HG02840 (cell line): Measurements from ENCODE around the gene HAUS7.

Experiments used
- ATAC-seq: cut with Tn5 transposase; IDR thresholded peaks from one replicate; pipeline ENCODE4 v1.9.1; 2021; ENCODE audit warnings: mild to moderate bottlenecking, moderate library complexity, moderate number of reproducible peaks; ENCODE audit not compliant: unreplicated experiment, low FRiP score

The HAUS7 gene

DNA sequence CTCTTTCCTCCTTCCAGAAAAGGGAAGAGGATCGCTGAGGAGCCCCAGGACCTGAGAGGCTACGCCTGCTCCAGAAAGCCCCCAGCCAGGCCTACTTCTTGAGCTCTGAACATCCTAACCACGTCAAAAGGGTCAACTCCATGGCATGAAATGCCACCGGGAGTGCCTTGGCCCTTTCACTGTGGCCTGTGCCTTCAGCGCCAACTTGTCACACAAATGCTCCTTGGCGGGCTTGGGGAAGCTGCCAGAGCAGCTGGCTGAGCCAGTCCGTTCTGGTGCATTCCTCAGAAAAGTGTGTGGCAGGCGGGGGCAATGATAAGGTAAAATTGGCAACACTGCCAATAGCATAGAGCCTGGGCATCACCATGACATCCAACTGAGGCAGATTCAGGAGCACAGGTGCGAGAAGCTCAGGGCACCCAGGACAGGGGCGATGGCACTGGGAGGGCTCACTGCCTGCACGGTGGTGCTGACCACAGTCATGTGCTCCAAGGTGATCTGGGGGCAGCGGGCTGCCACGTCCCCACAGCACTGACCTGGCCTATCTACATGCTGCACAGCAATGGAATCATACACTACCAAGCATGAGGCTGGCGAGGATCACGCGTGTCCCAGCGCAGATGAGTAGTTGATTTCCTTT is 12.4 kb downstream of the HAUS7 start:
- ATAC-seq = no peak

DNA sequence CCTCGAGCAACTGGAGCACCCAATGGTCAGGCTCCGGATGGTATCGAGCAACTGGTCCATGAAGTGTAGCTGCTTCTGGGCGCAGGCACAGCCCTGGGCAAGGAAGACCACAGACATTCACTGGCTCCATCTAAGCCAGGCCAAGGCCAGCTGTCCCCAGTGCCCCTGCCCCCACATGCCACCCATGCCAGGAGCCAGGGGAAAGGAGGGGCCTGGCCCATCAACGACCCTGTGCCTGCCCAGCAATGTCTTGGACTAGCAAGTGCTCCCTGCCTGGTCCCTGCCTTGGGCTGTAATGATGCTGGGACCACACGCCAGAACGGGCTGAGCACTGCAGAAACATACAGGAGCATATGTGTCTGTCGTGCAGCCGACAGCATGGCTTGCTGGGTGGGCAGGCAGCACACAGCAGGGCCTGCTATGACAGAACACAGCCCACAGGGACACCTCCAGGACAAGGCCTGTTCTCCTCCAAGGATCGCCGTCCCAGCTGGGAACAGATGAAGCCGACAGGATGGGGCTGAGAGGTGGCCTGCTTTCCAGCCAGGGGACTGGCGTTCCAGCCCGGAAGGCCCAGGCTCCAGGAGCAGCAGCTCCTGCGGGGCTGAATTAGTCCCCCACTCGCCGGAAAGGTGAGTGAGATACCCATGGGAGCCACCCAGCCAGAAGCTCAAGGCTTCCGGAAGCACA is 13.1 kb downstream of the HAUS7 start:
- no peak for ATAC-seq

DNA sequence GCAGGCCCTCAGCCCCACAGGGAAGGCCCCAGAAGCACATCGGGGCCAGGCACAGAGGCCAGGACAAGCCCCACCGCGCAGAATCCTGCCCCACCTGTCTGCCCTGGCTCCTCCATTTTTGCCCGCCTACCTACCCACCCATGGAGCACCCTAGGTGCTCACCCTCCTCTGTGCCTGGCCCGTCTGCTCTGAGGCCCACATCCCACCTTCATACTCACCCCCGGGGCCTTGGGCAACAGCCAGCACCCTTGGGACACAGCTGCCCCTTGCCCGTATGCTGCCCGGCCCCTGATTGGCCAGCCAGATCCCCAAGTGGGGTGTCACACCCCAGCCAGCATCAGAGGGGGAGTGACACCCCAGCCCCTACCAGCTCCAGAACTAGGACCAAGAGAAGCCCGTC is 13.7 kb downstream of the HAUS7 start:
- ATAC-seq = no peak

DNA sequence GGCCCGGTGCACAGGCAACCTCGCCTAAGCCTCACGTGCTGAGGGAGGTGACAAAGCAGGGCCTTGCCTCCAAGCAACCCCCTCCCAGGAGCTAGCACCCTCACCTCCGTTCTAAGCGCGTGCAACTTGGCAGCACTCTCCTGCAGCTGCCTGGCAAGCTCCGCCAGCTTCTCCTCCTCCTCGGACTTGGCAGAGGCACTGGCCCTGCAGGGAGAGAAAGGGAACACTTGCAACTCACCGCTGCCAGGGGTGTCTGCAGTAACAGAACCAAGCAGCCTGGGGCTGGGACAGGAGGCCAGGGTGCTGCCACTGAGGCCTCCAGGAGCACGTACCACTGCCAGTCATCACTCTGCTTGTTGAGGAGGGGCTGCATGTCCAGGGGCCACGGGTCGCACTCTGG is 14.2 kb downstream of the HAUS7 start:
- ATAC-seq = no peak

DNA sequence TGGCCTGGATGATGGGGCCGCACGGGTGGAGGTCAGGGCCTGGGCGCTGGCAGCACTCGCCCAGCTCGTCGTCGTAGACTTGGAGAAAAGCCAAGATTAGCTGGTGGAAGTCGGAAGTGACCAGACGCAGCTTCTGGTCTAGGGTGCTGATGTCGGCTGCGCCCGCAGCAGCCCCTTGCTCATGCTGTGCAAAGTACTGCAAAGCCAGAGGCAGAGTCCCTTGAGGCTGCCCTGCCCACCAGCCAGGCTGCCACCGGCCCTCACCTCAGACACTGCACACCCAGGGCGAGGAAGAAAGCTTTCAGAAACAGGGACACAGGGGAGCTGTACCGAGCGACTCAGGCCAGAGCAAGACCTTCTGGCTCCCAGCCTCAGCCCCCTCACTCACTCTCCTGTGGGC is 14.8 kb downstream of the HAUS7 start:
- no peak for ATAC-seq

DNA sequence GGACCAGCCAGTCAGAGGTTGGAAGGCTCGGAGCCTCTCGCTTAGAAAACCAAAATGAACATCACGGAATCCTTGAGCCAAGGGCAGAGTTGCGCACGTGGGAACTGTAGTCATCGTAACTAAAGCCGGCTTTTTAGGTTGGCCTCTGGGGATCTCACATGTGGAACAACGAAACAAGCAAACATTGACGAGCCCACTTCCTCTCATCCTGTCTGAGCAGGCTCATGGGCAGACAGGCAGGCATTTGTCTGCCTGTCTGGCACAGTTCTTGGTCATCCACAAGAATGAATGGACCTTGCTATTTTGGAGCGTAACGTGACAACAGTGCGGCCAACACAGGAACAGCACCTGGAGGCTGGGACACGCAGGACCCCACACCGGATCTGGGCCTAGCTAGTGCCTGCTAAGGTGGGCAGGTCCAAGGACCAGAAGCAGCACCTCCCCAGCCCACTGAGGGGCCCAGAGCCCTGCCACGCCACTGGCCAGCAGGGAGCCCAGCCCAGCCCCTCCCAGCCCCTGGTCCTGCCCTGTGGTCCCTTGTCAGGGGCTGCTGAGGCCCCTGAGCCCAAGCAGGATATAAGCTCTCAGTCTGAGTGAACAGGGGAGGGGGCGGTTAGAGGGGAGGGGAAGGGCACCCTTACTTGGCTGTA is 15.3 kb downstream of the HAUS7 start:
- ATAC-seq = no peak

DNA sequence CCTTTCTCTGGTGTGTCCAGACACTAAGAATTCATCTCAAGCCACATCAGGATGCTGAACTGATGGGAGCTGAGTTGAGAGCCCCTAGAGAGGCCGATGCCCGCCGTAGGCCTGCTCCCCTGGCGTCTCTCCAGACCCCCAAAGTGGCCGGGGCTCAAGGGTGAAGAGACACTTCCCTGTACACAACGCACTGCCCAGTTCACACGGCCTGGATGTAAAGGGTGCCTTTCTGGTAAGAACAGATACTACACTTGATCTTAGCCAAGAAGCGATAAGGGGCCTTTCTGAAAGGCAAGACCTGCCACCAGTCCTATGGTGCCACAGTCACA is 19.5 kb downstream of the HAUS7 start:
- no peak for ATAC-seq

DNA sequence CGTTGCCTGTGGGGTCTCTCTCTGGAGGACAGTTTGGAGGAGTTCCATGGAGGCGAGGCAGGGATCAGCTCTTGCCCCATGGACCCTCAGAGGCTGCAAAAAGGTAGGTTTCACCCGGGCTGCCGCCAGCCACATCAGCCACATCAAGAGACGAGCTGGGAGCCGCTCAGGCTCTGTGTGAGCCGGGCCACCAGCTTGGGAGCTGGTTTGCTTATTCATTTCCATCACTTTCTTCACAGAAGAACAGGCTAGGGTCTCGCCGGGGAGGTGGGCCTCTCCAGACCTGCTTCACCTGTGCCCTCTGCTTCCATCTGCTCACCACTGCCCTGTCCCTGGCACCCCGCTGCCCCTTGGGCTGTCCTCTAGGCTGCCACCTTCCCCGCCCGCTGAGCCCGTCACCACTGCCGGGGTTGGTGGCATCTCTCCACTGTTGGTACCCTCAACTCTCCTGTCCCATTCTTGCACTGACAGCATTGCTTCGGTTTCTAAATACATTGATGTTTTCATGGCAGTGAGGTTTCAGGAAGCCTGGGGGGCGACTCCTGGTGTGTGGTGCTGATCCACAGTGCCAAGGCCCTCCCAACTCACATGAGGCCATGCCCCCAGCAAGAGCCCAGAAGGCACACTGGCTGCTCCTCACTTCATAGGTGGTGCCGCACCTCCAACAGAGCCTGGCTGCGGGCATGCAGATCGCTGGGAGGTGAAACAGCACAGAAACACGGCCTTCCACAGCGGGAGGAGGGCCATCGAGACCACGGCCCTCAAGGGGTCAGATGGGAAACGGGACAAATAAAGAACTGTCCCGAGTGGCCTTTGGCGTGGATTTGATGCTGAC is 20.0 kb downstream of the HAUS7 start:
- no peak for ATAC-seq

DNA sequence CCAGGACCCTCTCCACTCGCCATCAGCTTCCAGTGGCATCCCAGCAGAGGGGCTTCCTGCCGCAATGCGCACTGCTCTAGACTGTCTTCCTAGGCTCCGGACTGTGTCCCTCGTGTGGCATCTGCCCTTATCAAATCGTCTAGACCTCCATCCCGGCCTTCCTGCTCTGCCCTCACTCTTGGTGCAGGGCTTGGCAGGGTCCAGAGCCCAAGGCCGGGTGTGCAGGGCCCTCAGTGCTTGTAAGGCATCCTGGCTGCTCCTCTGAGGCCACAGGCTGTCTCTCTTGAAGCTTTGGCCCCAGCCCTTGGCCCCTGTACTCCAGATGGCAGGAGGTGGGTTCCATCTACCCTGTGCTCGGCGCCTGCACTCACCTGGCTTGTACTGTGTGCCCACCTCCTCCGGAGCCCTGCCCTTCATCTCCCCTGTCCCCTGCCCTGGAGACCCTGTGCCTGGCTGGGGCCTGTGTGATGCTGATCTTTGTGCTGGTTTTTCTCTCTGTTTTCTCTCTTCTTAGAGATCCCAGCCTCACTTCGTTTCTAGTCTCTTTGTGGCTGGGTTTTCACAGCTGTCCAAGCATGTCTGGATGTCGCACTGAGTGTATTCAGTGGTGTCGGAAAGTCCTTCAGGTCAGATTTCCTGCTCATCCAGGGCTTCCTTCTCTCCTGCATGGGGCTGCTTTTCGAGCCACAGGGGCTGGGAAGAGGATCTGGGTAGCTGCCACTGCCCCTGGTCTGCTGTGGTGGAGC is 20.8 kb downstream of the HAUS7 start:
- no peak for ATAC-seq

DNA sequence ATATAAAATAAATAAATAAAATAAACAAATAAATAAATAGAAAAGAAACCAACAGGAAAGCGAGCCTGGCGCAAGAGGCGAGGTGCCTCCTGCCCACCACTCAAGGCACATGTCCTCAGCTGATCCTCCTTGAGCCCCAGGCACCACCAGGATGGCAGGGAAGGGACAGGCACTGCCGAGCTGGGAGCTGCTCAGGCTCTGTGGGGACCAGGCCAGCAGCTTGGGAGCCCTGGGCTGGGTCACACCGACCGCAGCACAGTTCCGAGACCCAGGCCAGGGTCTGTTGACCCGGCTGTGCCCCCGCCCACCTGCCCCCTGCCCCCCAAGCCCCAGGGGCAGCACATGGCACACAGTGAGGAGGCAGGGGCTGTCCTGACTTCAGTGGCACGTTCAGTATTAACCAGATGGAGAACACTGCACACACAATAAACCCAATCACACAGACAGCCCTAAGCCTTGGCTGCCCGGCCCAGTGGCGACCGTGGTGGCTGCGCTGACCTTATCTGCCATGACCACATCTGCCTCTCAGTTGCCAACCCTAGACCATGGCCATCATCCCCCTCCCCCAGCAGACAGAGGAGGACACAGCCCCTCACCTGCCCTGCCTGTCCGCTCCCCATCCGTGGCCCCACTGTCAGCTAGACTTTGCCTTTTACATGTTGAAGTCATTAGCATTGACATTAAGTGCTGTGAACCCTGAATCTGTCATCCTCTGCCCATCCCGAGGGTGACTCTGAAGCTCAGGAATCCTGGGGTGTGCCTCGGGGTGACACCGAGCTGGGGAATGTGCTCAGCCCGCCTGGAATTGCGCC is 21.6 kb downstream of the HAUS7 start:
- ATAC-seq = no peak

DNA sequence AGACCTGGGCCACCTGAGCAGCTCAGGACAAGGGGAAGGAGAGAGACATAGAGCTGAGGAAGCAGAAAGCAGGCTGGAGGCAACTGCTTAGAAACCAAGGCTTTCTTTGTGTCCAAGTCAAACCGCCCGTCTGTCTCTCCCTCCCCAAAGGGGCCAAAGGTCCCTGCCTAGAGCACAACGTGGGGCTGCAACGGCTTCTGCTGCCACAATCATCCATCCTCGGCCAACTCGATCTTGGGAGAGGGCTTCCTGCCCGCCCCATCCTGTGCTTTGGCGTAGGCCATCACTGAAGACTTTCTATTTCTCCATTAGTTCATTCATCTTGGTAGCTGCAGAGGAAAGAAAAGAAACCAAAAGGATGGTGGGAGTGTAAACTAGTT is 22.8 kb downstream of the HAUS7 start:
- no peak for ATAC-seq

DNA sequence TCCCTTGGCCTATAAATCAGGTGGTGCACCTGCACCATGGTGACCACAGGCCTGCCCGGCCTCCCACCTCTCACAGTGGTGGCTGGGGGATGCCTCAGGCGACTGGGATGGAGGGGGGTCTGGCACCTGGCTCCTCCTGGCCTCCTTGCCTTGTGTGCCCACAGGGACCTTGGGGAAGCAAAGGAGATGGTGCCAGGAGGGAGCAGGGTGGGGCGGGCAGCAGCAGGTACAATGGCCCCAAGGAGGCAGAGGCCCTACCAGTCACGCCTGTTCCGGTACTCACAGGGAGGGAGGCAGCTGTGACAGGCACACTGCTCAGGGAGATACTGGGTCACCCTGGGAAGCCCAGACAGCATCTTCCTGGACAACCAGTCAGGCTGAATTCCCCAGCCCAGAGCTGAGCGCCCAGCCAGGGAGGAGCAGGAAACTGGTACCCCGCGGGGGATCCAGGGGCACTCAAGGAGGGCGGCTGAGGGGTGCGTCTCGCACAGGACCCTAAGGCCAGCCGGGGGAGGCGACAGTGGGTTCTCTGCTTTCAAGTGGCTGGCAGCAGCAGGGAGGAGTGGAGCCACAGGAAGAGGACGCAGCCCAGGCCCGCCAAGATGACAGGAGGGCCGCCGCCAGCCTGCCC is 23.3 kb downstream of the HAUS7 start:
- ATAC-seq = no peak

DNA sequence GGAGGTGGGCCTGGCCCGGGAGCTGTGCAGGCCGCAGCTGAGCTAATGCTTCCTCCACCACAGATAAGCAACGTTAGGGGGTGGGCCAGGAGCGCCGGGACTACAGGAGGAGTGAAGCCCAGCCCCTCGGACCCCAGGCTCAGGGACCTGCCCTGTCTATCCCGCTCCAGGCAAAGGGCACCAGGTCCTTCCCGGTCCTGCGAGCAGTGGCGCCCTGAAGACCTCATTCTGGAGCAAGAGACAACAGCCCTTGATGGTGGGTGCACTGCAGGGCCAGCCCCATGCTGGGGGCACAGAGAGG is 23.8 kb downstream of the HAUS7 start:
- ATAC-seq = no peak

DNA sequence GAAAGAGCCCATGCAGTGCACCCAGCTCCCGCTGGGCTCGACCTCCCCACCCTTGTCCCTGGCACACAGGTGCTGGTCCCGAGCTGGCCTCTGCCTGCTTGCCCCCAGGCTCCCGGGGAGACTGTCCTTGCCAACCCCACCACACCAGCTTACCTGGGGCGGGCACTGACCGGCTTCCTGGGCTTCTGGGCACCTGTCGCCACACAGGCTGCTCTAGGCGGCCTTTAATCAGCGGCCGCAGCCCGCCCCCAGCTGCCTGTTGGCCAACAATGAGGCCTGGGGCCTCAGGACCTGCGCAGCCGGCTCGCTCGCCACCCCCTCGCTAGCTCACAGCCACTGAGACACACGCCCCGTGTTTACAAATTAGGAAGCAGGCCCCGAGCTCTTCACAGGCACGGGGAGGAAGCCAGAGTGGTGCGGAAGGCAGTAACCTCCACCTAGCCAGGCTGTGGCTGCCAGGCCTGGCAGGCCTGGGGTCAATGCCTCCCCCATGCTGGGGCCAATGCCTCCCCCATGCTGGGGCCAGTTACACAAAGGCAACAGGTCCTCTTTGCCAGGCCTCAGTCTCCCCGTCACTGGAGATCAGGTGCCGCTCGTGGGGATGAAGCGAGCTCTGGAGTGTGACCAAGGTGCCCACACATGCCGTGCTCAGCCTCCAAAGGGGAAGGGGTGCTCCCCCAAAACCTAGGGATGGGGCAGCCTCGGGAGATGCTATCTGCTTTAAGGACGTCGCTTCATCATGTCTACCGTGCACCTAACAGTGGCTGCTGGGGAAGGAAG is 24.3 kb downstream of the HAUS7 start, which contains the start of gene TREX2:
Gene TREX2, minus strand, starts transcription at position 201 of the 780 bp plus-strand sequence. CDS start 626 bp downstream, outside the sequence.
- ATAC-seq = no peak

DNA sequence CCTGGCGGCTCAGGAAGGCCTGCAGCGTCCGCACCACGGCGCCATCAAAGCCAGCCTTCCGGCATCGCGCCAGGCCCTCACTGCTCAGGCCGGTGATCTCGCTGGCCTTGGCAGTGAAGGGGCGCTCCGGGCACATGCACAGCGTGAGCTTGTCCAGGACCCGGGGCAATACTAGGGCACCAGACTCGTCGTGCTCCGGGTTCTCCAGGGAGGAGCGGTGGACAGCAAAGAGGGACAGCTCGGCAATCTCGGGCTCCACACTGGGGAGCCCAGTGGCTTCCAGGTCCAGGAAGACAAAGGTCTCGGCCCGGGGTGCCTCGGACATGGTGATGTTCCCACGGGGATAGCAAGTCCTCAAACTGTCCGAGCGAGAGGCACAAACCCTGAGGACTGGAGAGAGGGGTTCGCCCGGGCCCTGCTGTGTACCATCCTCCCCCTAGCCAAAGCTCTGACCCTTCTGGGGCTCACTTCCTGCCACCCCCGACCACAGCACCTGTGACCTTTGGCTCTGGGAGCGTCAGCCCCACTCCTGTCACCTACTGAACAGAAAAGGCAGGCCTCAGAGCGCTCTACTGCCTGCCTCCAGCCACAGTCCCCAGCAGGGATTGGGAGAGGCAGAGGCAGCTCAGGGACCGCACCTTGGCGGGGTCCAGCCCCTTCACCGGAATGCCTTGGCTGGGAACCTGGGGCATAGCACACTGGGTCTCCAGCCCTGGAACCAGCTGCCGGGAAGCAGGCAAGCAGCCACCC is 25.1 kb downstream of the HAUS7 start:
- ATAC-seq = no peak

DNA sequence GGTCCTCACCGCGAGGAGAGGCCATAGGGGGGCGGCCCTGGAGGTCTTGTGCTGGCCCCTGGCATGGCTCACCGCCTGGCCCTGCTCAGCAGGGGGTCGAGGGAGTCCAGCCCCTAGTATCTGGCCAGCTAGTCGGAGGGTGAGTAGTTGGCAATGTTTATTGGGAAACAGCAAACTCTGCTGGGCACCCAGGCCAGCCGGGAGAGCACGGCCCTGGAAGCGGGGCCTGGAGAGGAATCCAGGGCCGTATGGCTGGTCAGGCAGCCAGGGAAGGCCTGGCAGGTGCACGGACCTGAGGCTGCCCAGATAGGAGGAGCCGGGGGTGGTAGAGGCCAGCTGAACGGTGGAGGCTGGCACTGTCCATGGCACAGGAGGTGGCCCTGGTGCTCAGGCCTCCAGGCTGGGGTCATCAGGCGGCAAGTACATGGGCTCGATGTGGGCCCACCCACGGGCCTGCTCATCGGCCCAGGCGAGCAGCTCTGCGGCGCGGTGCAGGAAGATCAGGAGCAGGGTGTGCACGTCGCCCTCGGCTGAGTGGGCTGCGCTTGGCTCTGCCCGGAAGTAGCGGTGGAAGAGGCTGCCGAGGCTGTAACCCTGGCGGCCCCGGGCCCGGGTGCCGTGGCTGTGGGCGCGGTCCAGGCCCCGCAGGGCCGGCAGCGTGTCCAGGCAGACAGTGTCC is 25.9 kb downstream of the HAUS7 start:
- ATAC-seq = no peak
